ENCODE results near the gene LZTS3. TPM values are rescaled to one million over a fixed set of nuclear protein-coding genes. Genes with fewer than 3 reads are reported as not detected.

The LZTS3 gene
- total RNA-seq, 4 donors from 2014 or later, result 4.4 to 9.7 (median 7.7) TPM

GRCh38 chr20:3194617-3195280 is 21.4 kb upstream of the LZTS3 start:
- DNase-seq (ENCODE audit: low spot score in 2 of 2), result no peak
- 95 to 96% methylated on average over 10 of the region's 10 CpGs for WGBS, 2 donors
- no peak overlapping the region for H3K4me3 ChIP-seq (ENCODE audit: low read depth, poor library complexity, severe bottlenecking)
- intact Hi-C loops (cut with DNase I; ENCODE audit: low total_unique reads), result no loop called here
- no peak for TF ChIP-seq POLR2A (IDR thresholded peaks at IDR 0.05)
- TF ChIP-seq CTCF (IDR thresholded peaks at IDR 0.05), result no peak

- intact Hi-C loops (cut with DNase I; ENCODE audit: low total_unique reads), result no loop called here
- WGBS, 2 donors, result 94 to 98% methylated on average over 14 of the region's 14 CpGs
Observed at GRCh38 chr20:3193806-3194616, 20.7 kb upstream of the LZTS3 start.

GRCh38 chr20:3192226-3193015 is 19.1 kb upstream of the LZTS3 start:
- intact Hi-C loops (cut with DNase I; ENCODE audit: low total_unique reads), result no loop called here
- H3K4me3 ChIP-seq (ENCODE audit: low read depth, poor library complexity, severe bottlenecking), result no peak overlapping the region
- DNase-seq (ENCODE audit: low spot score in 2 of 2), result no peak
- no peak for TF ChIP-seq POLR2A (IDR thresholded peaks at IDR 0.05)
- TF ChIP-seq CTCF (IDR thresholded peaks at IDR 0.05), result no peak
- WGBS, 2 donors, result 92 to 93% methylated on average over 18 of the region's 18 CpGs

More at GRCh38 chr20:3193806-3194616, 20.7 kb upstream of the LZTS3 start:
- TF ChIP-seq POLR2A (IDR thresholded peaks at IDR 0.05) (no peak), CTCF (IDR thresholded peaks at IDR 0.05) (no peak)
- no peak overlapping the region for H3K4me3 ChIP-seq (ENCODE audit: low read depth, poor library complexity, severe bottlenecking)
- DNase-seq (ENCODE audit: low spot score in 2 of 2), result no peak

- no peak overlapping the region for H3K4me3 ChIP-seq (ENCODE audit: low read depth, poor library complexity, severe bottlenecking)
- TF ChIP-seq CTCF (IDR thresholded peaks at IDR 0.05), result no peak
- no peak for TF ChIP-seq POLR2A (IDR thresholded peaks at IDR 0.05)
- intact Hi-C loops (cut with DNase I; ENCODE audit: low total_unique reads), result no loop called here
- 84 to 89% methylated on average over 14 of the region's 14 CpGs for WGBS, 2 donors
- no peak for DNase-seq (ENCODE audit: low spot score in 2 of 2)
Observed at GRCh38 chr20:3190681-3191111, 17.3 kb upstream of the LZTS3 start.

- no peak for TF ChIP-seq POLR2A (IDR thresholded peaks at IDR 0.05)
- H3K4me3 ChIP-seq (ENCODE audit: low read depth, poor library complexity, severe bottlenecking), result no peak overlapping the region
- intact Hi-C loops (cut with DNase I; ENCODE audit: low total_unique reads), result no loop called here
- WGBS, 2 donors, result 84 to 96% methylated on average over 4 of the region's 4 CpGs
- DNase-seq (ENCODE audit: low spot score in 2 of 2), result no peak
Observed at GRCh38 chr20:3189561-3190131, 16.3 kb upstream of the LZTS3 start.
